Stimulated activated CD8-positive, alpha-beta memory T cell treated with anti-CD3 and anti-CD28 coated beads, Interleukin-15, amount 100 ng/mL, for 1 hour (primary cell): ENCODE results near the gene UBTFL1.
"Not testable (repeated sequence)": the region's sequence is repeated elsewhere in the genome, so short reads cannot be mapped to it uniquely, and the experiment has no call there.

Experiments
- DNase-seq: peaks from one replicate; pipeline ENCODE4 v3.0.0-alpha.2; 2020; ENCODE audit warnings: low read depth

UBTFL1 gene

GRCh38 chr11:90085650-90086049 is at the start of gene UBTFL1:
TSS of gene UBTFL1 (plus strand) at chr11:90085950. CDS start at chr11:90085950, 0 bp downstream.
- DNase-seq = not testable (repeated sequence)

GRCh38 chr11:90051591-90052209 is 34.0 kb upstream of the UBTFL1 start:
- DNase-seq = not testable (repeated sequence)

GRCh38 chr11:90052311-90052710 is 33.4 kb upstream of the UBTFL1 start:
- not testable (repeated sequence) for DNase-seq

GRCh38 chr11:90053545-90053944 is 32.2 kb upstream of the UBTFL1 start:
- not testable (repeated sequence) for DNase-seq

- not testable (repeated sequence) for DNase-seq
Observed at GRCh38 chr11:90088731-90089130, 3.0 kb downstream of the UBTFL1 start.

GRCh38 chr11:90095230-90095924 is 9.6 kb downstream of the UBTFL1 start:
- DNase-seq = not testable (repeated sequence)

- DNase-seq = not testable (repeated sequence)
Observed at GRCh38 chr11:90098261-90098660, 12.5 kb downstream of the UBTFL1 start.

GRCh38 chr11:90100431-90100830 is 14.7 kb downstream of the UBTFL1 start:
- no peak for DNase-seq

- no peak for DNase-seq
Observed at GRCh38 chr11:90113541-90113940, 27.8 kb downstream of the UBTFL1 start.

- DNase-seq = no peak
Observed at GRCh38 chr11:90120191-90120590, 34.4 kb downstream of the UBTFL1 start.

GRCh38 chr11:90124371-90124770 is 38.6 kb downstream of the UBTFL1 start:
- DNase-seq = no peak

- no peak for DNase-seq
Observed at GRCh38 chr11:90124946-90125345, 39.2 kb downstream of the UBTFL1 start.

GRCh38 chr11:90133560-90134477 is 48.1 kb downstream of the UBTFL1 start:
- no peak for DNase-seq

GRCh38 chr11:90134478-90135003 is 48.8 kb downstream of the UBTFL1 start, which contains the start of gene NAALAD2:
TSS of gene NAALAD2 (plus strand) at chr11:90134663. CDS start at chr11:90134759, 96 bp downstream.
- no peak for DNase-seq

- no peak for DNase-seq
Observed at GRCh38 chr11:90135016-90135415, 49.3 kb downstream of the UBTFL1 start.
